H4 (cell line): Measurements from ENCODE around the gene FAS. TPM values are rescaled to one million over a fixed set of nuclear protein-coding genes. Genes with fewer than 3 reads are reported as not detected.

Source experiments
- DNase-seq: peaks from one replicate; pipeline ENCODE4 v3.0.0-alpha.2; 2015; ENCODE audit warnings: low spot score
- total RNA-seq: library from RNA; depleted of rRNA; stranded (reverse); fragments of >200 nt; shearing (Covaris generic); gene quantifications from 2 replicates; pipeline ENCODE4 v1.2.3, GENCODE V29; 2014; rRNA removed

FAS gene
- total RNA-seq, 1 experiment from 2014 or later = 30.3 TPM

DNA sequence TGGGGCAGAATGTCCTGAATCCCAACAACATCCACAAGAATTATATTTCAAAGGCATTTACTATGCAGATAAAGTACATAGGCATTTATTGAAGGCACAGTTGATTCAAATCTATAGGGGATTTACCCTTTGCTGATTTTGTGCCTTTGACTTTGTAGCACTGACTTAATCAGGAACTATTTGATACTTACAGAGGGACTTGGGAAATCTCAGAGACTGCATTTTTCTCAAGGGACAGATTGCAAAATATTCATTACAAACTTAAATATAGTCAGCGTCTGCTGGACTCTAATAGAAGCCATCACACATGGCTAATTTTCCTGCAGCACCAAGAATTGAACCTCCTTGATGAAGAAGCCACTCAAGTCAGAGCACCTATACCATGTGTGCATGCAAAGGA is 44.9 kb downstream of the FAS start:
- no peak for DNase-seq

DNA sequence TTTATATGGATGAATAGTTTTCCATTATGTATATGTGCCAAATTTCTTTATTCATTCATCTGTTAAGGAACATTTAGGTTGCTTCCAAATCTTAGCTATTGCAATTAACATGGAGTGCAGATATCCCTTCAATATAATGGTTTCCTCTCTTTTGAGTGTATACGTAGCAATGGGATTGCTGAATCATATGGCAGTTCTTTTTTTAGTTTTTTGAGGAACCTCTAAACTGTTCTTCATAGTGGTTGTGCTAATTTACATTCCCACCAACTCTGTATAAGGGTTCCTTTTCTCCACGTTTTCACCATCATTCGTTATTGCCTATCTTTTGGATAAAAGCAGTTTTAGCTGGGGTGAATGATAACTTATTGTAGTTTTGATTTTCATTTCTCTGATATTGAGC is 46.5 kb downstream of the FAS start:
- DNase-seq = no peak

DNA sequence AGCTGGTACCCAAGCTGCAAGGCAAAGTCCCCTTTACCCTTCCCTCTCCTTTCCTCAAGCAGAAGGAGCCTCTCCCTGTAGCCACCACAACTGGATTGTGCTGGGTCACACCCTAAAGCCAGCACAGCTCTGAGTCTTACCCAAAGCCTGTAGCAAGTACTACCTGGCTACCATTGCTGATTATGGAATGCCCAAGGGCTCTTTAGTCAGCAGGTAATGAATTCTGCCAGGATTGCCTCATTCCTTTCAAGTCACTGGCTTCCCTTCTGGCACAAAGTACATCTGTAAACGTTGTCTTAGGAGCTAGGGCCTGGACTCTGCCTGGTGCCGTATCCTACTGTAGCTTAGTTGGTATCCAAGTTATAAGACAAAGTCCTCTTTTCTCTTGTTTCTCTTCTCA is 52.0 kb downstream of the FAS start:
- DNase-seq = no peak

DNA sequence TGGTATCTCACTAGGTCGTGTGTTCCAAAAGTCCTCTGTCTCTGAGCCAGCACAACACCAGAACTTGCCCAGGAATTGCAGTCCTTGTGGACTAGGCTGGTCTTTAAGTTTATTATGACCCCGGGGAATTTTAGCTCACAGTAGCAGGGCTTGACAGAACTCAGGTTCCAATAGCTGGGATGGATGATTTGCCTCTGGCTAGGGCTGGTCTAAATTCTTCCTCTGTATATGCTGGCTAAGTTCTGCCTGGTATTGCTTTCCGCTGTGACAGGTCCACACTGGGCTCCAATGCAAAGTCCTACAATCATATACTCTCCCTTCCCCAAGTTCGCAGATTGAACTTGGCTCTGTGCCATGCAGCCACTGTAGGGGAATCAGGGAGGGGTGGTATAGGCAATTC is 52.5 kb downstream of the FAS start:
- DNase-seq = no peak

DNA sequence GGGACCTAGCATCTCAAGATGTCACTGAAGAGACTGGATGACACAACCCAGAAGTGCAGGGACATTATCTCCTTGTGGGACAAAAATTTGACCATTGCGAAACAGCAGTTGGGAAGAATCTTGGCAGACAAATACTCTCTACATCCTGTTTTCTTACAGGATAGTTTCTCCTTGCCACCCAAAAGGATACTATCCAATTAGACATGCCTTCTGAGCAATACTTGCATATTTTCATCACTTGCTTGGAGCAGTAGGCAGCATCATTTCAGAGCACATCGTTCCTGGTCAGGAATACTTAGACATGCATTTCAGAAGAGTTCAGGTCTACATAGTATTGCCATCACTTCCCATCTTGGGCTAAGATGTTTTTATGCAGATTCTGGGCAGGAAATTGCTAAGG is 56.8 kb downstream of the FAS start:
- DNase-seq = no peak

DNA sequence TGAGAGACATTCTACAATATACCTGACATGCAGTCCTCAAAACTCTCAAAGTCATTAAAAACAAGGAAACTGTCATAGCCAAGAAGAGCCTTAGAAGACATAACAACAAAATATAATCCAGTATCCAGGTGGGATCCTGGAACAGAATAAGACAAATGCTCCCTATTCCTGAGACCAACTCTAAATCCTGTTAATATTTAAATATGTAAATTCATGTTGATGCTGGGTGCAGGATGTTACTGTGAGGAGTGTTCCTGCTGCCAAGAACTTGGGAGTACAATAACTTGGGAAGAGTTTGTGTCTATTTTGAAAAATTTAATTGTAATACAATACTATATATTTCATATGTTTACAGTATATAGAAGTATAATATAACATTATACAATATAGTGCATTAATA is 61.0 kb downstream of the FAS start:
- DNase-seq = no peak

DNA sequence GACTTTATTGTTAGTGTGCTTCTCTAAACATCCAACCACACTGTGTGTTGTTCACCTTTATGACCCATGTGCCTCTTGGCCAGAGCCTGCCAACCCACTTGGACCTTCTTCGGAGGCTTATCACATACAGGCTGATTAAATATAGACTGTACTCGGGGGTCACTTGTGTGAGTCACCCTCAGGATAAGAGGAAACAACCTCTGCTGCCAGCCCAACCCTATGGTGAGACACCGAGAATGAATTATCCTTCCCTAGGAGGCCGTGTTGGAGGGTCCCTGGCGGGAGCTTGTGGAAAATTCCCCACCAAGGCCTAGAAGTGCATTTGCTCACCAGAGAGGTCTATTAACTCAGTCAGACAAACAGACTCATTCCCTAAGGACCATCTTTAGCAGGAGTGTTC is 63.0 kb downstream of the FAS start:
- DNase-seq = no peak

DNA sequence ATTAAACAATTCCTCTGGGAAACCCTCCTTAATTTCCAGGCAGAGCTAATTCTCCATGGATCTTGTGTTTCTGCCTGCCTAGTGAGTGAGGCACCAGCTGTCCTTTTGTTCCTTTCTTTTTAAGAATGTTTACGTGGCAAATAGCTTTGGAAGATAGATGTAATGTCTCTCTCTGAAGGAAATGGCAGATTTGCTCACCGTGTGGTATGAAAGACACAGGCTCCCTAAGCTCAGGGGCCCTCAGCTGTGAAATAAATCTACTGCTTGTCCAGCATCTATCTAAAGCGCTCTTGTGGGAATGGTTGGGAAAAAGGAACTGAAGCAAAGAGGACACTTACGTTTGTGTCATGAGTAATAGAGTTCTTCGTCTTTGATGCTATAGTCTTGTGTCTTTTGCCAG is 64.6 kb downstream of the FAS start:
- no peak for DNase-seq

DNA sequence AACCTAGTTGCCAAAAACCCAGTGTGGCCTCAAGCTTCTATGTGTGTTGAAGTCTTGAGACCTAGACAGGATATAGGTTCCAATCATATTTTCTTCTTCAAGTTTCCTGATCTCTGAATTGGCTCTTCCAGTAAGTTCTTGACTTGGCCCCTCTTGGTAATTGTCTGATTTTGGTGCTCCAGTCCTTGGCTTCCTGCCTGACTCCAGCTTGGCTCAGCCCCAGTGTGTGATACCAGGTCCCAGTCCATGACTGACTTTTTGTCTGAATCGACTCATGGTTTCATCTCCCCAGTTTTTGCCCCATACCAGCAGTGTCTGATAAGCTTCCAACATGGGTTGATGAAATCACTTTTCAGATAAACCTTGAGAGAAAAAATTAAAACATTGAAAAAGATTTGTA is 72.3 kb downstream of the FAS start:
- no peak for DNase-seq

DNA sequence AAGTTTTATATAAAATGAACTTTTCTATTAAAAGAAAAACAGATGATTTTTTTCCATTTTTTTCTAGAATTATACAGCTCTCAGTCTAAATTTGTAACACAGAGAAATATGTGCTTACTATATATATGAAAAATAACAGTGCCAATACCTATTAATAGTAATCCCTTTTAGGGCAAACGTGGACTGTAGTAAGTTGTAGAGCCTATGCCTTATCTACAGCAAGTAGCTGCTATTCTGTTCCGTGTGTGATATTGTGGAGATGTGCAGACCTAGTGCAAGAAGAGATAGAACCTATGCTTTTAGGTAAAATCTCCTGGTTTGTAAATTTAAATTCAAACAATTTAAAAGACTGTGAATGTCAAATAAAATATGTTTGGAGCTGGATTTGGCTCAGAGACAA is 72.9 kb downstream of the FAS start:
- no peak for DNase-seq

DNA sequence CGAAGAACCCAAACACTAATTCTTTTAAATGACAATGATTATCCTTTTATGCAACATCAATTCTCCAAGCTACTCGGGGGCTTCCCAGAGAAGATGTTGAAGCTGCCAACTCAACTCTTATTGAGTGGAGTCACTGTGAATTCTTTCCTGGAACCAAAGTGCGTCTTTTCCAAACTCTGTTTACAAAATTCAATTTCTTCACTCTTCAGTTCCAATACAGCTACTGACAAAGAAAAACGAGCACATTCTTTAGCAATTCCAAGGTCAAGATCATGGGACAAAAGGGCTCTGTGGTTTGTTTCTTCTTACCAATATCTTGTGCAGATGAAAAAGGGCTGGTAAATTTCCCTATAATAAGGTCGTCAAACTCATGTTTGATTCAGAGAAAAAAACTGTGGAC is 74.2 kb downstream of the FAS start:
- no peak for DNase-seq

Other genes with a start within 250 kb of the FAS start
- gene LIPN, start 230.8 kb upstream of the FAS start, total RNA-seq = not detected in 2 replicates
- gene LIPM, start 188.1 kb upstream of the FAS start, total RNA-seq = not detected in 2 replicates
- gene ANKRD22, start 139.0 kb upstream of the FAS start, total RNA-seq = not detected in 2 replicates
- gene STAMBPL1, start 110.6 kb upstream of the FAS start, total RNA-seq = 9.0 and 15.0 TPM in 2 replicates
- 14.9 and 29.1 TPM in 2 replicates for gene ACTA2, start 38.0 kb upstream of the FAS start, total RNA-seq
- 0.12 TPM in 1 of 2 replicates, not detected in the other for gene CH25H, start 216.5 kb downstream of the FAS start, total RNA-seq